CD14-positive monocyte (primary cell): ENCODE results near the gene EVC. TPM values are rescaled to one million over a fixed set of nuclear protein-coding genes. Genes with fewer than 3 reads are reported as not detected.

ENCODE experiments used
- DNase-seq, 3 donors: peaks; one replicate each; pipeline ENCODE4 v3.0.0-alpha.2; 2011 to 2022
- H2AFZ ChIP-seq: 2 replicates; pipeline ENCODE4 v1.6.0; 2012; ENCODE audit warnings: mild to moderate bottlenecking, low read depth, low read length, inconsistent platforms; ENCODE audit not compliant: insufficient read depth, poor library complexity, severe bottlenecking
- H3K27ac ChIP-seq, 2 donors: 1 replicate in 1 of 2; 2 replicates in 1 of 2; pipeline ENCODE4 v1.5.1; 2012 to 2013; ENCODE audit warnings: low read length in 2 of 2, control low read depth in 1 of 2, inconsistent platforms in 1 of 2, low read depth in 1 of 2, mild to moderate bottlenecking in 1 of 2
- H3K27me3 ChIP-seq, 2 donors: one replicate each; pipeline versions ENCODE4 v1.6.0 to v1.6.1; 2011 to 2013; ENCODE audit warnings: low read length in 2 of 2; ENCODE audit not compliant: control insufficient read depth in 2 of 2, insufficient read depth in 2 of 2
- H3K36me3 ChIP-seq, 2 donors: replicated peaks in 1 of 2; 1 replicate in 1 of 2; 2 replicates in 1 of 2; pipeline versions ENCODE4 v1.5.1 to v1.6.1; 2012 to 2013; ENCODE audit warnings: low read length in 2 of 2, control low read depth in 1 of 2, inconsistent platforms in 1 of 2, mild to moderate bottlenecking in 1 of 2; ENCODE audit not compliant: insufficient read depth in 2 of 2, control insufficient read depth in 1 of 2
- H3K4me1 ChIP-seq, 2 donors: 1 replicate in 1 of 2; 2 replicates in 1 of 2; pipeline versions ENCODE4 v1.5.1 to v1.6.1; 2012 to 2013; ENCODE audit warnings: low read length in 2 of 2, control low read depth in 1 of 2, inconsistent platforms in 1 of 2, mild to moderate bottlenecking in 1 of 2, moderate library complexity in 1 of 2; ENCODE audit not compliant: insufficient read depth in 2 of 2, control insufficient read depth in 1 of 2
- H3K4me2 ChIP-seq: replicated peaks from 2 replicates; pipeline ENCODE3; 2012; ENCODE audit warnings: low read length, moderate library complexity, mild to moderate bottlenecking; ENCODE audit not compliant: poor library complexity, severe bottlenecking; ENCODE audit errors: extremely low read depth
- H3K4me3 ChIP-seq, 3 experiments: fragments of 200-600 bp in 1 of 3; sonication (generic) in 1 of 3; replicated peaks in 1 of 3; 1 replicate in 2 of 3; 2 replicates in 1 of 3; pipeline ENCODE4 v1.5.1; 2011 to 2013; ENCODE audit warnings: low read length in 3 of 3, mild to moderate bottlenecking in 3 of 3, control low read depth in 2 of 3, low read depth in 2 of 3, inconsistent platforms in 1 of 3, moderate library complexity in 1 of 3
- H3K79me2 ChIP-seq: 2 replicates; pipeline ENCODE4 v1.6.0; 2012; ENCODE audit warnings: mild to moderate bottlenecking, control low read depth, inconsistent platforms, low read length, moderate library complexity; ENCODE audit not compliant: insufficient read depth
- H3K9ac ChIP-seq: 2 replicates; pipeline ENCODE4 v1.6.0; 2017; ENCODE audit warnings: low read length, mild to moderate bottlenecking; ENCODE audit not compliant: insufficient read depth, poor library complexity, severe bottlenecking
- H3K9me3 ChIP-seq, 2 donors: replicated peaks in 1 of 2; 1 replicate in 1 of 2; 2 replicates in 1 of 2; pipeline versions ENCODE4 v1.5.1 to v1.6.1; 2012 to 2013; ENCODE audit warnings: low read length in 2 of 2, control low read depth in 1 of 2; ENCODE audit not compliant: control insufficient read depth in 1 of 2, insufficient read depth in 1 of 2
- H4K20me1 ChIP-seq: 2 replicates; pipeline ENCODE4 v1.6.0; 2012; ENCODE audit warnings: mild to moderate bottlenecking, low read length, control low read depth, moderate library complexity; ENCODE audit not compliant: insufficient read depth
- H3K27ac Mint-ChIP-seq, 7 donors: one replicate each; pipeline ENCODE4 v1.8.0; 2020; ENCODE audit warnings: mild to moderate bottlenecking in 7 of 7, mixed read lengths in 7 of 7, moderate library complexity in 6 of 7, inconsistent platforms in 2 of 7
- H3K27me3 Mint-ChIP-seq, 3 donors: one replicate each; pipeline ENCODE4 v1.8.0; 2021 to 2022; ENCODE audit warnings: low read depth in 3 of 3, mild to moderate bottlenecking in 3 of 3, mixed read lengths in 3 of 3, moderate library complexity in 3 of 3, inconsistent platforms in 1 of 3
- H3K36me3 Mint-ChIP-seq, 2 donors: one replicate each; pipeline ENCODE4 v1.8.0; 2020; ENCODE audit warnings: mixed read lengths in 2 of 2, inconsistent platforms in 1 of 2, mild to moderate bottlenecking in 1 of 2
- H3K4me1 Mint-ChIP-seq: one replicate; pipeline ENCODE4 v1.8.0; 2020; ENCODE audit warnings: mild to moderate bottlenecking, mixed read lengths
- H3K4me3 Mint-ChIP-seq, 2 donors: one replicate each; pipeline ENCODE4 v1.8.0; 2020; ENCODE audit warnings: mild to moderate bottlenecking in 2 of 2, mixed read lengths in 2 of 2, moderate library complexity in 1 of 2
- H3K9me3 Mint-ChIP-seq, 7 donors: one replicate each; pipeline ENCODE4 v1.8.0; 2020 to 2022; ENCODE audit warnings: mixed read lengths in 7 of 7, mild to moderate bottlenecking in 6 of 7, moderate library complexity in 6 of 7, inconsistent platforms in 2 of 7
- CTCF ChIP-seq: fragments of 200-600 bp; IDR thresholded peaks from one replicate; pipeline ENCODE4 v1.8.0; 2022; ENCODE audit warnings: antibody characterized with exemption, mild to moderate bottlenecking
- WGBS: methylation state at CpG from one replicate; pipeline ENCODE4 v1.1.5; 2013; ENCODE audit warnings: missing lambda C conversion rate; ENCODE audit not compliant: insufficient coverage; 5-methylcytosine and 5-hydroxymethylcytosine counted together
- intact Hi-C, 2 donors: fragments of 100-400 bp; cut with micrococcal nuclease; formaldehyde crosslinking; loops; one replicate each; pipeline versions ENCODE4 v1.15.0 to v1.15.1; 2023
- polyA plus RNA-seq, 3 donors: library from polyadenylated mRNA; depleted of rRNA in 1 of 3; unstranded in 2 of 3; stranded (reverse) in 1 of 3; fragments of 300-500 nt in 2 of 3; fragments of >200 nt in 1 of 3; fragmentation: Illumina TruSeq in 2 of 3; gene quantifications; 1 replicate in 2 of 3; 2 replicates in 1 of 3; pipeline ENCODE4 v1.2.3, GENCODE V29; 2012 to 2021

The EVC gene
- polyA plus RNA-seq, 3 donors, result 0.36 TPM; not detected in 2

- Histone ChIP-seq H3K4me2 (no peak overlapping the region), H3K79me2 (no peaks in the 10 kb centered on the region), H4K20me1 (no peaks in the 10 kb centered on the region), H3K4me3 (no peak overlapping the region), H3K36me3 (no peaks in the 10 kb centered on the region), H3K27ac (no peak overlapping the region), H3K9ac (no peak overlapping the region), H2AFZ (no peak overlapping the region), H3K9me3 (no peaks in the 10 kb centered on the region), H3K27me3 (no peaks in the 10 kb centered on the region), H3K4me1 (no peaks in the 10 kb centered on the region)
- 98% methylated on average over 4 of the region's 5 CpGs for WGBS
- no peak for DNase-seq
- no peak overlapping the region for H3K4me3 Mint-ChIP-seq
- intact Hi-C loops, result no loop called here
- H3K27ac Mint-ChIP-seq, result no peak overlapping the region
- H3K4me1 Mint-ChIP-seq, result no peaks in the 10 kb centered on the region
- H3K9me3 Mint-ChIP-seq, result peaks cover 0 to 5% (median 0%) of the 10 kb centered on the region in 7 donors
- no peaks in the 10 kb centered on the region for H3K36me3 Mint-ChIP-seq
- H3K27me3 Mint-ChIP-seq, result peaks cover 3 to 6% (median 5%) of the 10 kb centered on the region in 3 donors
- no peak for TF ChIP-seq CTCF
Measured at GRCh38 chr4:5721923-5722322, 10.9 kb downstream of the EVC start.

GRCh38 chr4:5722328-5722727, 11.3 kb downstream of the EVC start:
- peaks cover 3 to 6% (median 5%) of the 10 kb centered on the region in 3 donors for H3K27me3 Mint-ChIP-seq
- intact Hi-C loops, result no loop called here
- Histone ChIP-seq H4K20me1 (no peaks in the 10 kb centered on the region), H3K4me2 (no peak overlapping the region), H3K27ac (no peak overlapping the region), H3K36me3 (no peaks in the 10 kb centered on the region), H3K4me1 (no peaks in the 10 kb centered on the region), H2AFZ (no peak overlapping the region), H3K4me3 (no peak overlapping the region), H3K79me2 (no peaks in the 10 kb centered on the region), H3K9ac (no peak overlapping the region), H3K27me3 (no peaks in the 10 kb centered on the region), H3K9me3 (no peaks in the 10 kb centered on the region)
- H3K4me1 Mint-ChIP-seq, result no peaks in the 10 kb centered on the region
- 100% methylated on average over 2 of the region's 4 CpGs for WGBS
- no peak overlapping the region for H3K27ac Mint-ChIP-seq
- H3K9me3 Mint-ChIP-seq, result peaks cover 0 to 5% (median 0%) of the 10 kb centered on the region in 7 donors
- H3K36me3 Mint-ChIP-seq, result no peaks in the 10 kb centered on the region
- no peak for TF ChIP-seq CTCF
- DNase-seq, result no peak
- H3K4me3 Mint-ChIP-seq, result no peak overlapping the region
